ENCODE measurements around the gene MPHOSPH8. TPM values are rescaled to one million over a fixed set of nuclear protein-coding genes. Genes with fewer than 3 reads are reported as not detected.

MPHOSPH8 gene
- total RNA-seq, 1 experiment from 2014 or later, result 20.6 TPM

GRCh38 chr13:19680751-19681150 is 47.3 kb downstream of the MPHOSPH8 start:
- DNase-seq (ENCODE audit: low read depth, low spot score) (no peak), ATAC-seq (no peak)
- TF ChIP-seq SIN3A (IDR thresholded peaks at IDR 0.05; ENCODE audit: borderline replicate concordance, insufficient read depth, low read depth, low read length), result no peak
- TF ChIP-seq REST (IDR thresholded peaks at IDR 0.05; ENCODE audit: insufficient read depth in 1 of 2, low read depth in 2 of 2, low read length in 1 of 2), result no peak
- TF ChIP-seq, protein P1, sequence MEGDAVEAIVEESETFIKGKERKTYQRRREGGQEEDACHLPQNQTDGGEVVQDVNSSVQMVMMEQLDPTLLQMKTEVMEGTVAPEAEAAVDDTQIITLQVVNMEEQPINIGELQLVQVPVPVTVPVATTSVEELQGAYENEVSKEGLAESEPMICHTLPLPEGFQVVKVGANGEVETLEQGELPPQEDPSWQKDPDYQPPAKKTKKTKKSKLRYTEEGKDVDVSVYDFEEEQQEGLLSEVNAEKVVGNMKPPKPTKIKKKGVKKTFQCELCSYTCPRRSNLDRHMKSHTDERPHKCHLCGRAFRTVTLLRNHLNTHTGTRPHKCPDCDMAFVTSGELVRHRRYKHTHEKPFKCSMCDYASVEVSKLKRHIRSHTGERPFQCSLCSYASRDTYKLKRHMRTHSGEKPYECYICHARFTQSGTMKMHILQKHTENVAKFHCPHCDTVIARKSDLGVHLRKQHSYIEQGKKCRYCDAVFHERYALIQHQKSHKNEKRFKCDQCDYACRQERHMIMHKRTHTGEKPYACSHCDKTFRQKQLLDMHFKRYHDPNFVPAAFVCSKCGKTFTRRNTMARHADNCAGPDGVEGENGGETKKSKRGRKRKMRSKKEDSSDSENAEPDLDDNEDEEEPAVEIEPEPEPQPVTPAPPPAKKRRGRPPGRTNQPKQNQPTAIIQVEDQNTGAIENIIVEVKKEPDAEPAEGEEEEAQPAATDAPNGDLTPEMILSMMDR (IDR thresholded peaks at IDR 0.05), result no peak
- no peak for TF ChIP-seq TCF7L2 (IDR thresholded peaks at IDR 0.05; ENCODE audit: low read depth, low read length)
- no peak for TF ChIP-seq POLR2AphosphoS5 (IDR thresholded peaks at IDR 0.05; ENCODE audit: low read depth, low read length)
- intact Hi-C loops (cut with micrococcal nuclease; ENCODE audit: unreplicated experiment), result no loop called here
- Histone ChIP-seq H3K4me3 (ENCODE audit: low read depth in 2 of 2, low read length in 2 of 2) (no peak overlapping the region), H3K27me3 (ENCODE audit: control insufficient read depth, insufficient read depth, low read length) (no peaks in the 10 kb centered on the region), H3K9me3 (ENCODE audit: control insufficient read depth, insufficient read depth, low read depth, low read length) (no peaks in the 10 kb centered on the region), H3K4me1 (ENCODE audit: control insufficient read depth, insufficient read depth, low read length) (no peaks in the 10 kb centered on the region), H3K27ac (ENCODE audit: low read length) (no peak overlapping the region), H3K36me3 (ENCODE audit: control insufficient read depth, insufficient read depth, low read length) (peaks cover 5% of the 10 kb centered on the region; the same call in 1 of the 2 replicates)
- CTCF ChIA-PET, result no interaction called here
- POLR2A ChIA-PET, result no interaction called here
- in situ Hi-C loops (cut with HindIII; ENCODE audit: low pct_unique_long_range_greater_than_20kb, low sequenced_read_pairs), result no loop called here
- no TSS peak for BruUV-seq (replicated peaks)

DNA sequence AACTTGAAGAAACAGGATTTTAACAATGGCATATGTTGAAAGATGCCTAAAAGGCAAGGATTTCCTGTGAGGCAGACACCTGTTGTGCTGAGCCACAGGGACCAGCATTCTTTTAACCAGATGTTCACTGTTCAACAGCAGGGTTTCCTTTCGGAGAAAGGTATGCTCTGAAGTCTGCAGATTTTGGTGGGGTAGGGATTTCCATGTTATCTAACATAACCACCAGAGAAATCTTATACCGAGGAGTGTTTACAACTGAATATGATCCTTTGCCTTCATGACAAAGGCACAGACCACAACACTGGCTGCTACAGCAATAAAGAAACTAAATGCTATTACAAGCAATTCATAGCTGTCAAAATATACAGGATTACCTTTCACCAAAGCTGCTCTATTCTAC is 48.1 kb downstream of the MPHOSPH8 start:
- Histone ChIP-seq H3K27ac (ENCODE audit: low read length) (no peak overlapping the region), H3K9me3 (ENCODE audit: control insufficient read depth, insufficient read depth, low read depth, low read length) (no peaks in the 10 kb centered on the region), H3K4me1 (ENCODE audit: control insufficient read depth, insufficient read depth, low read length) (no peaks in the 10 kb centered on the region), H3K36me3 (ENCODE audit: control insufficient read depth, insufficient read depth, low read length) (peaks cover 2% of the 10 kb centered on the region; the same call in 1 of the 2 replicates), H3K4me3 (ENCODE audit: low read depth in 2 of 2, low read length in 2 of 2) (no peak overlapping the region), H3K27me3 (ENCODE audit: control insufficient read depth, insufficient read depth, low read length) (no peaks in the 10 kb centered on the region)
- DNase-seq (ENCODE audit: low read depth, low spot score) (no peak), ATAC-seq (no peak)
- ChIA-PET POLR2A (no interaction called here), CTCF (no interaction called here)
- TF ChIP-seq REST (IDR thresholded peaks at IDR 0.05; ENCODE audit: insufficient read depth in 1 of 2, low read depth in 2 of 2, low read length in 1 of 2) (no peak), TCF7L2 (IDR thresholded peaks at IDR 0.05; ENCODE audit: low read depth, low read length) (no peak), POLR2AphosphoS5 (IDR thresholded peaks at IDR 0.05; ENCODE audit: low read depth, low read length) (no peak), SIN3A (IDR thresholded peaks at IDR 0.05; ENCODE audit: borderline replicate concordance, insufficient read depth, low read depth, low read length) (no peak)
- TF ChIP-seq, protein P1 (IDR thresholded peaks at IDR 0.05), result no peak
- BruUV-seq (replicated peaks), result no TSS peak
- intact Hi-C loops (cut with micrococcal nuclease; ENCODE audit: unreplicated experiment), result no loop called here
- in situ Hi-C loops (cut with HindIII; ENCODE audit: low pct_unique_long_range_greater_than_20kb, low sequenced_read_pairs), result no loop called here

All from Panc1 (cell line).